CD4-positive, alpha-beta T cell treated with Interleukin-2 at 100 ng/mL for 4 hours (primary cell): ENCODE results near the gene HS6ST3.

Experiments used
- DNase-seq: peaks from one replicate; pipeline ENCODE4 v3.0.0-alpha.2; 2020; ENCODE audit warnings: low spot score

The HS6ST3 gene

DNA sequence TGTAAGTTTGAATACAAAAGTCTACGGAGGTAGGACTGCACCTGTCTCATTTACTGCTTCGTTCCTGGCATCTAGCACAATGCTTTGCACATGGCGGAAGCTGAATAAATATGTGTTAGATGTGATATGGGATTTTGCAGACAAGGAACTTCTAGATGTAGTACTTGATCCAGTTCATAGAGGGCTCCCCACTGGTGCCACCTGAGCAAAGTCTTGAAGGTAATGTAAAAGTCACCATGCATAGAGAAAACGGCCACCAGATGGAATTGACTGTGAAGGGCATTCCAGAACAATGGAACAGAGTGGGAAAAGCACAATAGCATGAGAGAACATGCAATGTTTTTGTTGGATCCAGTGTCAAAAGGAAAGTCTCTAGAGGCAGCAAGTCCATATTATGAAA lies 209.3 kb downstream of the HS6ST3 start:
- no peak for DNase-seq

- DNase-seq: no peak
Measured at GRCh38 chr13:96308568-96308967, 218.7 kb downstream of the HS6ST3 start.

DNA sequence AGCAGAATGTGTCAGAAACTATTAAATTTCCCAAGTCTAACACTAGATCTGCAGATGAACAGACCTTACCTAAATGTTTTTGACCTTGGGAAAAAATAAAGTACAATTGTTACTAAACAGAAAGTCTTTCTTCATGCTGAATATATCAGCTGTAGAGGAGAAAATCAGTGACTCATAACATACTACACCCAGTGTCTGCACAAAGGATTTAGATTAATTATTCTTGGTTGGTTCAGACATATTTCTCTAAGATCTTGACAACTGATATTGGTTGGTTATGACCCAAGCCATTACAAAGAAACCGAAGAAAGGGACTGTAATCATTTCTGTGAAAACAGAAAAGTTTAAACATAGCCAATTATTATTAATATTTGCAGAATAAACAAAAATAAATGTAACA lies 225.1 kb downstream of the HS6ST3 start:
- no peak for DNase-seq

- DNase-seq: no peak
Measured at GRCh38 chr13:96338030-96338429, 248.1 kb downstream of the HS6ST3 start.

DNA sequence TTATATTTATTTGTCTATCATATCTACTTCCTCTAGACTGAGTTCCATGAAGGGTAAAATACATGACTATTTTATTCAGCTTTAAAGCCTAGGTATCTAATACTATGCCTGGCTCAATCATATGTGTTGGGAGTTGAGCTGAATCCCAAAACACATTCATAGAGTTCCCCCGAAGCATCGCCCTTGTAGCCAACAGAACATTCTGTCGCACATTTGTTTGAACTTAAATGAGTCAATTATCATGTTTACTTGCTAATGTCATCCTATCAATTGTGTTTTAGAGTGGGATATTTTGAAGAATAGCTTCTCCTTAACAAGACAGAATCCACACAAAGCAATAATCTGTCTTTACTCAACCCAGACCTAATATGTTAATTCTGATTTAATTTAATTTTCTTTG lies 252.4 kb downstream of the HS6ST3 start:
- DNase-seq: no peak

GRCh38 chr13:96342852-96343465 lies 253.1 kb downstream of the HS6ST3 start:
- no peak for DNase-seq

GRCh38 chr13:96346921-96347320 lies 257.0 kb downstream of the HS6ST3 start:
- DNase-seq: no peak

DNA sequence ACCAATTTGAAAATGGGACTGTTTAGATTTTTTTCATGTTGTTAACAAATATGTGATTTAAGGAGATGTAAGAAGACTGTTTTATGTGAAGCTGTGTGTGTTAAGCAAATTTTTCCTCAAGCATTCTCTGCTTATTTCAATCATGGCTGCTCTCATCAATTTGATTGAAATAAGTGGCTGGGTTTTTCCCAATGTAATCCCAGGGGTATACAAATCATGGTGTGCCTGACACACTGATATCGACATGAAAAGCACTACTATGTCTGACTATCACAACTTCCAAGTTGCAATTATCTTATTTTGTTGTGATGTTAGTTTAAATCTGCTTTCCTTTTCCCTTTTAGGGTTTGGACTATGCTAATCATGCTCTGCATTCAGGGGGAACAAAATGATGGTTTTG lies 283.7 kb downstream of the HS6ST3 start:
- no peak for DNase-seq

DNA sequence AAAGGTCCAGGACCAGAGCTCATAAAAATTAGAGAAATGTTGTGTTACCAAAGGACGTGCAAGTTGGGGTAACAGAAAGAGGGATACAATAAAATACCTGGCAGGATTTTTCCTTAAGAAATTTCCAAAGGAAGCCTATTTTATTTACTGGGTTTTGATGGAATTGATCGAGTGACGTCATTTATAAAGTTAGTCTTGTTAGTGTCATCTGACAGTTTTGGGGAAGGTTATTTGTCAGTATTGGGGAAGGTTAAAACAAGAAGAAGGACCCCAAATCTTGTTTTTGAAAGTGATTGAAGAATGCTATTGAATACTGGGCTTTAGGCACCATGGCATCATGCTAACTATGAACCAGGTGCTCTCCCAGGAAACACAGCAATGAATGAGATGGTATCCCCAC lies 287.9 kb downstream of the HS6ST3 start:
- no peak for DNase-seq

DNA sequence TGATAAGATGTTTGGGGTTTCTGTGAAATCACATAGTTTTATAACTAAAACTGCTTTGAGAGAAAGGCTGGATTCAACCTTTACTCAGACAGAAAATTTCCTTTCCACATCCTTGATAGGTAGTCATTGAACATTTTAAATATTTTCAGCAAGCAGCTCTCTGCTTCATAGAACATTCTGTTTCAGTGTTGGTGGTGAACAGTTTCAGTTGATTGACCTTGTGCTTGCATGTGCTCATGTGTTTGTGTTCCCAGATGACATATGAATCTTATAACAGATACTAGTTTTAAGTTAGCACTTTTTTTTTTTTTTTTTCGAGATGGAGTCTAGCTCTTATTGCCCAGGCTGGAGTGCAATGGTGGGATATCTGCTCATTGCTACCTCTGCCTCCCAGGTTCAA lies 290.1 kb downstream of the HS6ST3 start:
- DNase-seq: no peak

DNA sequence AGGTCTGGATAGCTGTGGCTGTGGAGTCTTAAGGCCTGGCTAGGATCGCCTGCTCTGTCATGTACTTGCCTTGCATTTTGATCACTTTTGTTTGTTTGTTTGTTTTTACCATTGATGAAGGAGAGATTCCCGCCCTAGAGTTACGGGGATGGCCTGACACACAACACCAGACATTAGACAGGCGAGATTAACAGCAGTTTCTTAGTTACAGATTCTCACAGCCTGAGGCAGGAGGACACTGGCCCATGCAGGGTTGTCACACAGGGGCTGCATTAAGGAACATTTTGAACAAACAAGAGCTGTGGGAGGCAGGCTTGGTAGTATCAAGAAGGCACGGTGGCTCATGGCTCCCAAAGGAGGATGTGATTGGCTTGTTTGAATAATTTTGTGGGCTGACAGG lies 291.8 kb downstream of the HS6ST3 start:
- no peak for DNase-seq

DNA sequence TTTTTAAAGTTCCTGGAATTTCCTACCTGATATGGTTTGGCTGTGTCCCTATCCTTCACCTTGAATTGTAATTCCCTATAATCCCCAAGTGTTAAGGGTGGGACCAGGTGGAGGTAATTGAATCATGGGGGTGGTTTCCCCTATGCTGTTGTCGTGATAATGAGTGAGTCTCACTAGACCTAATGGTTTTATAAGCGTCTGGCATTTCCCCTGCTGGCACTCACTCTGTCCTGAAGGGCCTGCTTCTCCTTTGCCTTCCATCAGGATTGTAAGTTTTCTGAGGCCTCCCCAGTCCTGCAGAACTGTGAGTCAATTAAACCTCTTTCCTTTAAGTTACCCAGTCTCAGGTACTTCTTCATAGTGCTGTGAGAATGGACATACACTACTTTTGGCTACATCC lies 298.7 kb downstream of the HS6ST3 start:
- DNase-seq: no peak

- no peak for DNase-seq
Measured at GRCh38 chr13:96391606-96392005, 301.7 kb downstream of the HS6ST3 start.

- DNase-seq: no peak
Measured at GRCh38 chr13:96397807-96398206, 307.9 kb downstream of the HS6ST3 start.

- no peak for DNase-seq
Measured at GRCh38 chr13:96398486-96398885, 308.6 kb downstream of the HS6ST3 start.

- no peak for DNase-seq
Measured at GRCh38 chr13:96403241-96403640, 313.3 kb downstream of the HS6ST3 start.

DNA sequence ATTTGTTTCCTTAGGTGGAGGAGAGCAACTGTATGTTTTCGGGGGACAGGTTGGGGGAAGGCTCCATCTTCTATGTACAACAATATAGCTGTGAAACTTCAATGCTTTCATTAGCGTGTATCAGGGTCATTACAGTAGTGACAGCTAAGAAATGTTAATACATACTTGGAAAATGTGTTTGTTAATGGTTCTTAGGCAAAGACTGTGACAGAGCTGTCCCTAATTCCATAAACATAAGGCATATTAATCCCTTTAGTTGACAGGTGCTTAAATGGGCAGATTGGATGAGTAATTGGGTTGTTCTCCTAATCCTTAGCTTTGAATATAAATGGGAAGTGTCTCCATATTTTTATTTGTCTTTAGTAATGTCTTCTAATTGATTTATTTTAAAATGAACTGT lies 313.7 kb downstream of the HS6ST3 start:
- no peak for DNase-seq

- DNase-seq: no peak
Measured at GRCh38 chr13:96415831-96416385, 326.0 kb downstream of the HS6ST3 start.

GRCh38 chr13:96417939-96418685 lies 328.2 kb downstream of the HS6ST3 start:
- no peak for DNase-seq

GRCh38 chr13:96421314-96421713 lies 331.4 kb downstream of the HS6ST3 start:
- no peak for DNase-seq

DNA sequence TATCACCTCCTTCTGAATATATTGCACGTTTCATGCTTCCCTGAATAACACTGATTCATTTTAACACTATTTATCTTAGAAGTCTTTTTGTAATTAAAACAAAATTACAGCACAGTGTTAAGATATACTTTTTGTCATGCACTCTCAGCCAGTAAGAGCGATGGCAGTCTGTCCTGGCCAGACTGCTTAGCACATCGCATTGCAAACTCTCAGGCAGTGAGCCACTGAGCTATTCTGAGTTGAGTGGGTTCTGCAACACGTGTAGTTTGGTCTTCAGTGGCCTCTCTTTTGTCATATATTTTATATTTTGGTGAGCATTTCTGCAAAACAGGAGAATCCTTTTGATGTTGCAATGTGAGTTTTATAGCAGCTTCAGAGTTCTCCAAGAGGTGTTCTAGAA lies 332.1 kb downstream of the HS6ST3 start:
- DNase-seq: no peak

- DNase-seq: no peak
Measured at GRCh38 chr13:96426167-96426566, 336.3 kb downstream of the HS6ST3 start.

DNA sequence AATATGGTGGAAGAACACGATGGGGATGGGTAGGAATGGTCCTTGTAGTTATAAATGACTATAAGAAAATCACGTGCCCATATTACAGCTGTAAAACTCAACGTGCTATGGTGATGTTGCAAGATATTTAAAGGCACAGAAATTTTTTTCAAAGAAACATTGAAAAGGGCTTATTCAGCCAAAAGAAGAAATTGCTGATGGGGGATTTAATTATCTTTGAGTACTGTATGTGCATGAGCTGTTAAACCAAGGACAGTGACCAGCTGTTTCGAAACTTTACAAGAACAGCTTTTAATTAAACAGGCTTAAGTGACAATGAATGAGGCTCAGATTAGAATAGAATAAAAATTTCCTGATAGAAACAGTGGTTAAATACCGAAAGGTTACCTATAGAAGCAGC lies 339.0 kb downstream of the HS6ST3 start:
- DNase-seq: no peak
